HEK293T (cell line): ENCODE data around the gene CDHR5.

Experiments used
- ARNT ChIP-seq: fragments of 450-650 bp; IDR thresholded peaks from 2 replicates; pipeline ENCODE4 v1.6.1; 2017; ENCODE audit warnings: mild to moderate bottlenecking
- CTBP1 ChIP-seq: fragments of 450-650 bp; IDR thresholded peaks from 2 replicates; pipeline ENCODE4 v1.6.1; 2016; ENCODE audit warnings: borderline replicate concordance
- ELF4 ChIP-seq: fragments of 450-650 bp; IDR thresholded peaks from 2 replicates; pipeline ENCODE4 v1.6.1; 2017; ENCODE audit warnings: antibody characterized with exemption
- FOXK2 ChIP-seq: fragments of 450-650 bp; IDR thresholded peaks from 2 replicates; pipeline ENCODE4 v1.6.1; 2016; ENCODE audit warnings: mild to moderate bottlenecking
- FOXM1 ChIP-seq: fragments of 450-650 bp; IDR thresholded peaks from 2 replicates; pipeline ENCODE4 v1.6.1; 2017; ENCODE audit warnings: mild to moderate bottlenecking, borderline replicate concordance
- NFRKB ChIP-seq: fragments of 450-650 bp; IDR thresholded peaks from 2 replicates; pipeline ENCODE4 v1.6.1; 2016; ENCODE audit warnings: mild to moderate bottlenecking, moderate library complexity
- SP1 ChIP-seq: fragments of 450-650 bp; IDR thresholded peaks from 2 replicates; pipeline ENCODE4 v1.6.1; 2017
- SUZ12 ChIP-seq: fragments of 450-650 bp; IDR thresholded peaks from 2 replicates; pipeline ENCODE4 v1.6.1; 2016; ENCODE audit warnings: mild to moderate bottlenecking
- ZNF384 ChIP-seq: fragments of 450-650 bp; IDR thresholded peaks from 2 replicates; pipeline ENCODE4 v1.6.1; 2016

- no peak for TF ChIP-seq SUZ12
- no peak for TF ChIP-seq SP1
- no peak for TF ChIP-seq FOXM1
- no peak for TF ChIP-seq ELF4
- TF ChIP-seq NFRKB: no peak
- no peak for TF ChIP-seq FOXK2
- no peak for TF ChIP-seq CTBP1
- no peak for TF ChIP-seq ZNF384
- TF ChIP-seq ARNT: no peak
Observed at GRCh38 chr11:609341-609811, 15.4 kb downstream of the CDHR5 start.
